Astrocyte (in vitro differentiated cells and primary cell): ENCODE results near the gene STRN3.

Experiments
- CTCF ChIP-seq: IDR thresholded peaks from 2 replicates; pipeline ENCODE4 v1.5.1; 2011; ENCODE audit warnings: low read depth, mild to moderate bottlenecking, inconsistent platforms, low read length, moderate library complexity; ENCODE audit not compliant: insufficient read depth
- EZH2 ChIP-seq: IDR thresholded peaks from 2 replicates; pipeline ENCODE4 v1.6.1; 2012; ENCODE audit warnings: mild to moderate bottlenecking, low read length, inconsistent platforms; ENCODE audit not compliant: insufficient read depth

- TF ChIP-seq CTCF = no peak
- TF ChIP-seq EZH2 = no peak
Observed at GRCh38 chr14:30982533-30982932, 43.6 kb downstream of the STRN3 start.
